Jurkat, Clone E6-1 (cell line): ENCODE measurements around the gene NFE2L1.

ENCODE experiments used
- DNase-seq: peaks from one replicate; pipeline ENCODE4 v3.0.0-alpha.2; 2011; ENCODE audit warnings: low read depth, low spot score
- H3K4me3 ChIP-seq: 2 replicates; pipeline ENCODE4 v1.5.1; 2011; ENCODE audit warnings: mild to moderate bottlenecking, low read length, control low read depth, moderate library complexity

The NFE2L1 gene

GRCh38 chr17:48101012-48101720 is 53.0 kb downstream of the NFE2L1 start, which contains the start of gene CBX1:
Gene CBX1, minus strand, starts transcription at chr17:48101478. Its CDS starts 24,474 bp downstream, at chr17:48077004.
- H3K4me3 ChIP-seq, result peak within 1 kb of the TSS; percentile 82
- peak; percentile 93 for DNase-seq

- no peak for DNase-seq
- H3K4me3 ChIP-seq, result no peak overlapping the region; the same call in 1 of the 2 replicates
Measured at GRCh38 chr17:48102043-48102750, 54.0 kb downstream of the NFE2L1 start.

- H3K4me3 ChIP-seq, result no peak overlapping the region
- DNase-seq, result no peak
Measured at GRCh38 chr17:48102798-48103715, 54.9 kb downstream of the NFE2L1 start.

- no peak for DNase-seq
- no peak overlapping the region for H3K4me3 ChIP-seq
Measured at GRCh38 chr17:48104440-48104839, 56.3 kb downstream of the NFE2L1 start.

GRCh38 chr17:48106802-48107136 is 58.6 kb downstream of the NFE2L1 start:
- DNase-seq, result no peak
- H3K4me3 ChIP-seq, result peak overlapping the region; percentile 66

- peak within 1 kb of the TSS; percentile 66 for H3K4me3 ChIP-seq
Measured at GRCh38 chr17:48107137-48108055, 59.2 kb downstream of the NFE2L1 start, which contains the start of gene SNX11. Gene SNX11, plus strand, starts transcription at chr17:48107766. Its CDS starts 4,278 bp downstream, at chr17:48112044.

GRCh38 chr17:48110761-48111160 is 62.6 kb downstream of the NFE2L1 start:
- H3K4me3 ChIP-seq, result no peak overlapping the region
- DNase-seq, result no peak

More at GRCh38 chr17:48107137-48108055, 59.2 kb downstream of the NFE2L1 start, which contains the start of gene SNX11:
- peak; percentile 80 for DNase-seq
